ENCODE data around the gene AHSG. TPM values are rescaled to one million over a fixed set of nuclear protein-coding genes. Genes with fewer than 3 reads are reported as not detected.

The AHSG gene
- total RNA-seq, 2 experiments from 2014 or later = not detected

DNA sequence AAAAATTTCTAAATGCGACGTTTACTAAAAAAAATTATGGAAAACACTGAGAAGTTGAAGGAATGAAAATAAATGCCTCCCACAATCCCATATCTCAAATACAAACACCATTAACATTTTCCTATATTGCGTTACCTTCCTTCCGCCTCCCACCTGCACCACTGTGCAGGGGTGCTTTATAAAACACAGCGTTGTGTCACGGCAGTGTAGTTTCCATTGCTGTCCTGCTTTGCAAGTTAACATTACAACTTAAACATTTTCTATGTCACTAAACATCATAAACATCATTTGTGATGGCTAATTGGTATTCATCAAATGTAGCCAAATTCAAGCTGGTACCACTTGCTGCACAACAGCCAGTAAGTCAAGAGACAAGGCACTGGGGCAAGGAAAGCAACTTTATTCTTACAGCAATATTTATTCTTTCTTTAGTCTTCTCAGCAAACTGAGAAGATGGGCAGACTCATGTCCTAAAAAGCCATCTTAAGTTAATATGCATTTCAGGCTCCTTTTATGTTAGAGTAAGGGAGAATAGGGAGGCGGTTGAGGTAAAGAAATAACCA lies 15.1 kb downstream of the AHSG start:
- H3K9me3 ChIP-seq (ENCODE audit: control insufficient read depth in 1 of 2, insufficient read depth in 1 of 2, low read length in 2 of 2) = no peaks in the 10 kb centered on the region
- no peak overlapping the region for H3K4me3 Mint-ChIP-seq
- no peak overlapping the region for H3K4me3 ChIP-seq (ENCODE audit: low read length)
- H3K9me3 Mint-ChIP-seq = no peaks in the 10 kb centered on the region
- no peak overlapping the region for H3K27ac Mint-ChIP-seq
- intact Hi-C loops (cut with DNase I, micrococcal nuclease) = no loop called here
- no peaks in the 10 kb centered on the region for H3K36me3 ChIP-seq (ENCODE audit: insufficient read depth, low read length)
- no peaks in the 10 kb centered on the region for H3K36me3 Mint-ChIP-seq (ENCODE audit: low read depth)
- CTCF ChIA-PET = no interaction called here
- no peak overlapping the region for H3K27ac ChIP-seq (ENCODE audit: low read depth in 1 of 2, low read length in 2 of 2)
- ATAC-seq (ENCODE audit: poor library complexity) (no peak), DNase-seq (no peak)
- peaks cover 0 to 4% of the 10 kb centered on the region in 2 experiments for H3K27me3 ChIP-seq (ENCODE audit: control insufficient read depth in 1 of 2, insufficient read depth in 2 of 2, low read length in 2 of 2)
- H3K4me1 ChIP-seq (ENCODE audit: insufficient read depth, low read length) = no peaks in the 10 kb centered on the region
- peaks cover 14% of the 10 kb centered on the region for H3K27me3 Mint-ChIP-seq
- no peak for TF ChIP-seq CTCF (IDR thresholded peaks at IDR 0.05)
- POLR2A ChIA-PET = no interaction called here
- no peaks in the 10 kb centered on the region for H3K4me1 Mint-ChIP-seq (ENCODE audit: low read depth)

DNA sequence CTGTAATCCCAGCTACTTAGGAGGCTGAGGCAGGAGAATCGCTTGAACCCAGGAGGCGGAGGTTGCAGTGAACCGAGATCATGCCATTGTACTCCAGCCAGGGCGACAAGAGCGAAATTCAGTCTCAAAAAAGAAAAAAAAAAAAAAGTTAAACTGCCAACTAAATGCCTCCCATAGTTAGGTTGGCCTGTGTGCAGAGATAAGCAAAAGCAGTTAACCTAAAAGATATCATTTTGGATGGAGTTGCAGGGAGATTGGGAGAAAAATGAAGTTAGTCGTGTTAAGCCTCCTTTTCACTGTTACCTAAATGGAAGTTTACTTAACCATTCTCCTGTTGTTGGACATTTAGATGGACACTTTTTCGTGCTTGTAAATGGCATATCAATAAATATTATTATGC lies 15.9 kb downstream of the AHSG start:
- H3K4me3 Mint-ChIP-seq = no peak overlapping the region
- no peaks in the 10 kb centered on the region for H3K9me3 ChIP-seq (ENCODE audit: control insufficient read depth in 1 of 2, insufficient read depth in 1 of 2, low read length in 2 of 2)
- H3K4me3 ChIP-seq (ENCODE audit: low read length) = no peak overlapping the region
- H3K36me3 ChIP-seq (ENCODE audit: insufficient read depth, low read length) = no peaks in the 10 kb centered on the region
- ATAC-seq (ENCODE audit: poor library complexity) (no peak), DNase-seq (no peak)
- H3K27ac Mint-ChIP-seq = no peak overlapping the region
- intact Hi-C loops (cut with DNase I, micrococcal nuclease) = no loop called here
- H3K4me1 ChIP-seq (ENCODE audit: insufficient read depth, low read length) = no peaks in the 10 kb centered on the region
- H3K9me3 Mint-ChIP-seq = no peaks in the 10 kb centered on the region
- ChIA-PET POLR2A (no interaction called here), CTCF (no interaction called here)
- peaks cover 0 to 4% of the 10 kb centered on the region in 2 experiments for H3K27me3 ChIP-seq (ENCODE audit: control insufficient read depth in 1 of 2, insufficient read depth in 2 of 2, low read length in 2 of 2)
- no peak overlapping the region for H3K27ac ChIP-seq (ENCODE audit: low read depth in 1 of 2, low read length in 2 of 2)
- no peaks in the 10 kb centered on the region for H3K4me1 Mint-ChIP-seq (ENCODE audit: low read depth)
- H3K36me3 Mint-ChIP-seq (ENCODE audit: low read depth) = no peaks in the 10 kb centered on the region
- peaks cover 10% of the 10 kb centered on the region for H3K27me3 Mint-ChIP-seq
- no peak for TF ChIP-seq CTCF (IDR thresholded peaks at IDR 0.05)

DNA sequence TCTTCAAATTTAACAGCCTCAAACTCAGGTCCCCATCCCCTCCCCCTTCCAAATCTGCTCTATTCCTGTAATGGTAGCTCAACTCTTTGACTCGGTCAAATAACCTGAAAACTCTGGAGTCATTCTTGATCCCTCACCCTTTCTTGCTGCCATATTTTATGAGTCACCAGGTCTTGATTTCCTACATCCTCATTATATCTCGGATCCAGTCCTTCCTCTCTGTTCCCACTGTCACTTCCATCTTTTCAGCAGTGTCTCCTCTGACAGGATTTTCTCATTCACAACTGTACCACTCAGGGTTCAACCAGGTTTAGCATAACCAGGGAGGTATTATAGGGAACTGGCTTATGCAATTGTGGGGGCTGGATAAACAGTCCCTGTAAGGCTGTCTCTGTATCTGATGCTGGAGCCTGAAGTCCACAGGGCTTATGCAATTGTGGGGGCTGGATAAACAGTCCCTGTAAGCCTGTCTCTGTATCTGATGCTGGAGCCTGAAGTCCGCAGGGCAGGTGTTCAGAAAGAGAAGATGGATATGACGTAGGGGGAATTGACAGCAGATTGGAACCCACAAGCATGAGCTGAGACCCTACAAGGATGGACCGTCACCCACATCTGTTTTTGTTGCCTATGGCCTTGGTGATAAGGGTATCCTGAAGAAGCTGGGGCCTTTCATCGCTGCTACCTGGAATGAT lies 18.2 kb downstream of the AHSG start:
- Mint-ChIP-seq H3K36me3 (ENCODE audit: low read depth) (no peaks in the 10 kb centered on the region), H3K4me3 (no peak overlapping the region), H3K9me3 (no peaks in the 10 kb centered on the region)

More for the DNA sequence above, 18.2 kb downstream of the AHSG start:
- Mint-ChIP-seq H3K27ac (no peak overlapping the region), H3K27me3 (peaks cover 10% of the 10 kb centered on the region), H3K4me1 (ENCODE audit: low read depth) (no peaks in the 10 kb centered on the region)
- Histone ChIP-seq H3K4me3 (ENCODE audit: low read length) (no peak overlapping the region), H3K4me1 (ENCODE audit: insufficient read depth, low read length) (no peaks in the 10 kb centered on the region), H3K27me3 (ENCODE audit: control insufficient read depth in 1 of 2, insufficient read depth in 2 of 2, low read length in 2 of 2) (peaks cover 0 to 4% of the 10 kb centered on the region in 2 experiments), H3K27ac (ENCODE audit: low read depth in 1 of 2, low read length in 2 of 2) (no peak overlapping the region), H3K9me3 (ENCODE audit: control insufficient read depth in 1 of 2, insufficient read depth in 1 of 2, low read length in 2 of 2) (no peaks in the 10 kb centered on the region), H3K36me3 (ENCODE audit: insufficient read depth, low read length) (no peaks in the 10 kb centered on the region)
- ChIA-PET CTCF (no interaction called here), POLR2A (interaction anchor here (1.7 kb wide), 1 partner anchor 14 kb away, joined by 4 read pairs; no protein-coding TSS in a partner anchor)
- intact Hi-C loops (cut with DNase I, micrococcal nuclease) = no loop called here
- no peak for TF ChIP-seq CTCF (IDR thresholded peaks at IDR 0.05)
- DNase-seq (no peak), ATAC-seq (ENCODE audit: poor library complexity) (no peak)

All from CD4-positive, alpha-beta T cell (primary cell).